B cell (primary cell): ENCODE measurements around the gene TOLLIP. TPM values are rescaled to one million over a fixed set of nuclear protein-coding genes. Genes with fewer than 3 reads are reported as not detected.

ENCODE experiments used
- ATAC-seq: fragments of 200-7000 bp; cut with Tn5 transposase; one replicate; pipeline ENCODE4 v1.10.0; 2021; ENCODE audit warnings: low read depth, mild to moderate bottlenecking, moderate number of reproducible peaks, moderate library complexity
- CTCF ChIA-PET: fragments of 350-600 bp; sonication (Branson Sonifier 250); formaldehyde crosslinking; loops from one replicate; lab custom pipeline; 2021; ENCODE audit warnings: antibody characterized with exemption, inconsistent platforms; lab: Charles Lee
- POLR2A ChIA-PET: fragments of 350-600 bp; sonication (Branson Sonifier 250); formaldehyde crosslinking; loops from one replicate; lab custom pipeline; 2021; ENCODE audit warnings: antibody characterized with exemption; lab: Charles Lee
- DNase-seq: peaks from one replicate; pipeline ENCODE4 v3.0.0; 2013
- H2AFZ ChIP-seq: 2 replicates; pipeline ENCODE4 v1.6.1; 2012; ENCODE audit warnings: mild to moderate bottlenecking, low read depth, low read length; ENCODE audit not compliant: insufficient read depth, poor library complexity, severe bottlenecking
- H3K27ac ChIP-seq, 2 donors: 1 replicate in 1 of 2; 2 replicates in 1 of 2; pipeline ENCODE4 v1.5.1; 2012 to 2013; ENCODE audit warnings: low read length in 2 of 2, mild to moderate bottlenecking in 2 of 2, moderate library complexity in 1 of 2
- H3K27me3 ChIP-seq, 4 experiments: fragments of 200-600 bp in 1 of 4; sonication (generic) in 1 of 4; replicated peaks in 1 of 4; 1 replicate in 2 of 4; 2 replicates in 2 of 4; pipeline versions ENCODE4 v1.6.1 to v1.7.0; 2013 to 2016; ENCODE audit warnings: low read length in 3 of 4, mild to moderate bottlenecking in 2 of 4, mixed read lengths in 1 of 4, moderate library complexity in 1 of 4; ENCODE audit not compliant: insufficient read depth in 4 of 4, control insufficient read depth in 3 of 4; ENCODE audit errors: control extremely low read depth in 1 of 4
- H3K36me3 ChIP-seq, 2 experiments: replicated peaks in 1 of 2; 1 replicate in 1 of 2; 2 replicates in 1 of 2; pipeline versions ENCODE4 v1.6.1 to v1.7.1; 2013; ENCODE audit warnings: low read length in 1 of 2; ENCODE audit not compliant: insufficient read depth in 2 of 2, control insufficient read depth in 1 of 2; ENCODE audit errors: control extremely low read depth in 1 of 2, extremely low read depth in 1 of 2
- H3K4me1 ChIP-seq, 2 donors: fragments of 200-600 bp in 1 of 2; sonication (generic) in 1 of 2; 1 replicate in 1 of 2; 2 replicates in 1 of 2; pipeline versions ENCODE4 v1.5.1 to v1.6.1; 2013 to 2017; ENCODE audit warnings: low read length in 2 of 2; ENCODE audit not compliant: control insufficient read depth in 2 of 2, insufficient read depth in 2 of 2
- H3K4me2 ChIP-seq: replicated peaks from 2 replicates; pipeline ENCODE3; 2012; ENCODE audit warnings: mild to moderate bottlenecking, low read depth, low read length; ENCODE audit not compliant: poor library complexity, severe bottlenecking
- H3K4me3 ChIP-seq, 5 experiments: fragments of 200-600 bp in 1 of 5; sonication (generic) in 1 of 5; 1 replicate in 3 of 5; 2 replicates in 2 of 5; pipeline versions ENCODE4 v1.5.1 to v1.7.0; 2011 to 2016; ENCODE audit warnings: low read length in 4 of 5, mild to moderate bottlenecking in 4 of 5, low read depth in 2 of 5, control low read depth in 1 of 5, moderate library complexity in 1 of 5; ENCODE audit not compliant: insufficient read depth in 1 of 5; ENCODE audit errors: control extremely low read depth in 1 of 5, extremely low read depth in 1 of 5
- H3K79me2 ChIP-seq: fragments of 200-600 bp; sonication (generic); one replicate; pipeline ENCODE4 v1.6.0; 2016; ENCODE audit warnings: low read length; ENCODE audit not compliant: control insufficient read depth, insufficient read depth
- H3K9ac ChIP-seq: fragments of 200-600 bp; sonication (generic); 2 replicates; pipeline ENCODE4 v1.6.1; 2017; ENCODE audit warnings: mild to moderate bottlenecking, low read length, moderate library complexity
- H3K9me3 ChIP-seq, 3 donors: one replicate each; pipeline versions ENCODE4 v1.6.1 to v1.7.1; 2013; ENCODE audit warnings: low read length in 2 of 3; ENCODE audit not compliant: control insufficient read depth in 2 of 3, insufficient read depth in 1 of 3; ENCODE audit errors: control extremely low read depth in 1 of 3
- H4K20me1 ChIP-seq: 2 replicates; pipeline ENCODE4 v1.6.0; 2012; ENCODE audit warnings: mild to moderate bottlenecking, low read length; ENCODE audit not compliant: insufficient read depth, control insufficient read depth, poor library complexity, severe bottlenecking
- H3K27ac Mint-ChIP-seq: one replicate; pipeline ENCODE4 v1.8.0; 2021; ENCODE audit warnings: mixed read lengths
- H3K27me3 Mint-ChIP-seq: one replicate; pipeline ENCODE4 v1.8.0; 2021; ENCODE audit warnings: mixed read lengths
- H3K4me1 Mint-ChIP-seq: one replicate; pipeline ENCODE4 v1.8.0; 2021; ENCODE audit warnings: mixed read lengths
- H3K4me3 Mint-ChIP-seq: one replicate; pipeline ENCODE4 v1.8.0; 2021; ENCODE audit warnings: mixed read lengths
- H3K9me3 Mint-ChIP-seq: one replicate; pipeline ENCODE4 v1.8.0; 2022; ENCODE audit warnings: mixed read lengths; ENCODE audit not compliant: insufficient read depth
- CTCF ChIP-seq: fragments of 200-600 bp; IDR thresholded peaks from one replicate; pipeline ENCODE4 v1.8.0; 2022; ENCODE audit warnings: antibody characterized with exemption, mild to moderate bottlenecking
- EZH2 ChIP-seq: IDR thresholded peaks from 2 replicates; pipeline ENCODE4 v1.6.1; 2012; ENCODE audit warnings: borderline replicate concordance, low read depth, mild to moderate bottlenecking, moderate library complexity, low read length; ENCODE audit not compliant: insufficient read depth, poor library complexity, severe bottlenecking
- WGBS: methylation state at CpG from one replicate; pipeline ENCODE4 v1.1.5; 2013; ENCODE audit warnings: missing lambda C conversion rate; ENCODE audit not compliant: insufficient coverage; 5-methylcytosine and 5-hydroxymethylcytosine counted together
- intact Hi-C: fragments of 100-400 bp; cut with micrococcal nuclease; formaldehyde crosslinking; loops from one replicate; pipeline ENCODE4 v1.10.0; 2022
- polyA plus RNA-seq: library from polyadenylated mRNA; depleted of rRNA; stranded (reverse); fragments of >200 nt; gene quantifications from 2 replicates; pipeline ENCODE4 v1.2.3, GENCODE V29; 2012
- total RNA-seq, 2 donors: library from RNA; stranded (reverse); fragments of 120-200 nt in 1 of 2; gene quantifications; 1 replicate in 1 of 2; 2 replicates in 1 of 2; pipeline versions ENCODE4 v1.2.3 to v1.2.4, GENCODE V29; 2013 to 2022

The TOLLIP gene
- total and polyA plus RNA-seq, 2 donors (not counting 1 experiment from before 2014, with no cell fraction given), result 34.7 to 52.5 TPM

GRCh38 chr11:1305501-1306056 lies 3.9 kb downstream of the TOLLIP start:
- ChIA-PET POLR2A (no interaction called here), CTCF (no interaction called here)
- H3K4me1 ChIP-seq, result peaks cover 33 to 39% of the 10 kb centered on the region in 2 donors
- H3K4me1 Mint-ChIP-seq, result peaks cover 48% of the 10 kb centered on the region
- TF ChIP-seq CTCF (no peak), EZH2 (no peak)
- H3K4me3 Mint-ChIP-seq, result no peak overlapping the region
- H3K9ac ChIP-seq, result no peak overlapping the region
- WGBS, result 97% methylated on average over 20 of the region's 27 CpGs
- intact Hi-C loops, result loop anchor here (5.0 kb wide), 1 partner anchor 768 kb away; the partner anchor contains the start of genes HRAS and LRRC56
- H3K4me3 ChIP-seq, result no peak overlapping the region
- no peaks in the 10 kb centered on the region for H3K27me3 Mint-ChIP-seq
- no peaks in the 10 kb centered on the region for H3K9me3 Mint-ChIP-seq
- no peaks in the 10 kb centered on the region for H3K27me3 ChIP-seq
- ATAC-seq, result no peak
- peaks cover 0 to 13% of the 10 kb centered on the region in 2 experiments for H3K36me3 ChIP-seq
- no peak overlapping the region for H2AFZ ChIP-seq
- H3K79me2 ChIP-seq, result peaks cover 86% of the 10 kb centered on the region
- H3K27ac ChIP-seq, result no peak overlapping the region
- H3K27ac Mint-ChIP-seq, result no peak overlapping the region
- peaks cover 0 to 9% (median 3%) of the 10 kb centered on the region in 3 donors for H3K9me3 ChIP-seq
- DNase-seq, result no peak
- H3K4me2 ChIP-seq, result no peak overlapping the region
- peaks cover 83% of the 10 kb centered on the region for H4K20me1 ChIP-seq

- no peak overlapping the region for H3K27ac ChIP-seq
- H3K4me1 ChIP-seq, result peaks cover 28 to 34% of the 10 kb centered on the region in 2 donors
- ATAC-seq (no peak), DNase-seq (no peak)
- intact Hi-C loops, result loop anchor here (5.0 kb wide), 1 partner anchor 768 kb away; the partner anchor contains the start of genes HRAS and LRRC56
- H3K27me3 Mint-ChIP-seq, result no peaks in the 10 kb centered on the region
- ChIA-PET POLR2A (no interaction called here), CTCF (interaction anchor here (0.7 kb wide), 1 partner anchor 83 kb away, joined by 3 read pairs; no protein-coding TSS in a partner anchor)
- no peak overlapping the region for H3K4me3 Mint-ChIP-seq
- H3K27ac Mint-ChIP-seq, result no peak overlapping the region
- H3K4me1 Mint-ChIP-seq, result peaks cover 44% of the 10 kb centered on the region
- H3K9me3 Mint-ChIP-seq, result no peaks in the 10 kb centered on the region
- TF ChIP-seq CTCF (no peak), EZH2 (no peak)
- WGBS, result 93% methylated on average over 11 of the region's 13 CpGs
- H3K4me3 ChIP-seq, result no peak overlapping the region
- peaks cover 0 to 4% (median 0%) of the 10 kb centered on the region in 3 donors for H3K9me3 ChIP-seq
- H3K79me2 ChIP-seq, result peaks cover 91% of the 10 kb centered on the region
- H3K27me3 ChIP-seq, result no peaks in the 10 kb centered on the region
- peaks cover 88% of the 10 kb centered on the region for H4K20me1 ChIP-seq
- H3K4me2 ChIP-seq, result no peak overlapping the region
- H3K9ac ChIP-seq, result no peak overlapping the region
- H2AFZ ChIP-seq, result no peak overlapping the region
- H3K36me3 ChIP-seq, result peaks cover 0 to 13% of the 10 kb centered on the region in 2 experiments
Measured at GRCh38 chr11:1305063-1305495, 4.4 kb downstream of the TOLLIP start.
